Activated gamma-delta T cell treated with Interleukin-2 at 50 U/mL for 16 hours (primary cell): ENCODE results near the gene CABLES2.
"Not testable (repeated sequence)": the region's sequence is repeated elsewhere in the genome, so short reads cannot be mapped to it uniquely, and the experiment has no call there.

Experiments used
- DNase-seq: peaks from one replicate; pipeline ENCODE4 v3.0.0-alpha.2; 2020

The CABLES2 gene

GRCh38 chr20:62433658-62434497, 26.8 kb upstream of the CABLES2 start:
- no peak for DNase-seq

- DNase-seq, result no peak
These were observed 23.9 kb upstream of the CABLES2 start for GRCh38 chr20:62430866-62431447.

GRCh38 chr20:62430311-62430853, 23.3 kb upstream of the CABLES2 start:
- DNase-seq, result no peak

GRCh38 chr20:62429455-62430310, 22.6 kb upstream of the CABLES2 start:
- DNase-seq, result no peak

GRCh38 chr20:62428396-62429295, 21.6 kb upstream of the CABLES2 start:
- no peak for DNase-seq

- no peak for DNase-seq
These were observed 20.9 kb upstream of the CABLES2 start for GRCh38 chr20:62428002-62428372.

- no peak for DNase-seq
These were observed 20.3 kb upstream of the CABLES2 start, which contains the start of gene RBBP8NL for GRCh38 chr20:62427172-62428001. RBBP8NL (minus strand) TSS chr20:62427539; CDS start chr20:62419647, 7,892 bp downstream.

GRCh38 chr20:62426699-62427131, 19.6 kb upstream of the CABLES2 start:
- DNase-seq, result no peak

- not testable (repeated sequence) for DNase-seq
These were observed 18.9 kb upstream of the CABLES2 start for GRCh38 chr20:62426059-62426348.

GRCh38 chr20:62425281-62426058, 18.4 kb upstream of the CABLES2 start:
- DNase-seq, result no peak

GRCh38 chr20:62424249-62425107, 17.4 kb upstream of the CABLES2 start:
- DNase-seq, result no peak

GRCh38 chr20:62423326-62423706, 16.2 kb upstream of the CABLES2 start:
- DNase-seq, result no peak

GRCh38 chr20:62422636-62423325, 15.7 kb upstream of the CABLES2 start:
- DNase-seq, result no peak

- no peak for DNase-seq
These were observed 14.6 kb upstream of the CABLES2 start for GRCh38 chr20:62421716-62421990.

- DNase-seq, result no peak
These were observed 14.0 kb upstream of the CABLES2 start for GRCh38 chr20:62420846-62421715.

- DNase-seq, result no peak
These were observed 12.7 kb upstream of the CABLES2 start for GRCh38 chr20:62419759-62420158.

GRCh38 chr20:62418709-62419487, 11.8 kb upstream of the CABLES2 start:
- DNase-seq, result no peak
